ENCODE results near the gene SWAP70.

GRCh38 chr11:9802291-9802861 is 138.5 kb downstream of the SWAP70 start:
- no peak for TF ChIP-seq YY1 (IDR thresholded peaks at IDR 0.05; ENCODE audit: insufficient read depth, insufficient read length)
- no peak for TF ChIP-seq SUZ12 (IDR thresholded peaks at IDR 0.05; ENCODE audit: extremely low read depth, insufficient read depth, insufficient read length)
- TF ChIP-seq ZNF274 (IDR thresholded peaks at IDR 0.05; ENCODE audit: low read depth, low read length) = no peak
